K562 (cell line): ENCODE measurements around the gene ZNF564. TPM values are rescaled to one million over a fixed set of nuclear protein-coding genes. Genes with fewer than 3 reads are reported as not detected.

Experiments
- CBFB ChIP-seq: sonication (generic); formaldehyde crosslinking; IDR thresholded peaks from 2 replicates; pipeline ENCODE4 v1.4.0; 2020; ENCODE audit warnings: mild to moderate bottlenecking, missing genetic modification reagents
- ETV5 ChIP-seq: sonication (generic); formaldehyde crosslinking; IDR thresholded peaks from 2 replicates; pipeline ENCODE4 v1.4.0; 2020; ENCODE audit warnings: low read depth, mild to moderate bottlenecking, missing genetic modification reagents
- GTF3C2 ChIP-seq: IDR thresholded peaks from 3 replicates; pipeline ENCODE4 v1.6.1; 2011; ENCODE audit warnings: borderline replicate concordance, mild to moderate bottlenecking, moderate library complexity; ENCODE audit not compliant: insufficient read length; ENCODE audit errors: extremely low read depth
- NRF1 ChIP-seq, 2 experiments: fragments of 450-650 bp; IDR thresholded peaks in 1 of 2; conservative IDR thresholded peaks in 1 of 2; 2 replicates each; pipeline ENCODE4 v1.6.1; 2014; ENCODE audit warnings: mild to moderate bottlenecking in 2 of 2
- PHB ChIP-seq: fragments of 250-450 bp; sonication (Bioruptor Pico); IDR thresholded peaks from 2 replicates; pipeline ENCODE4 v1.5.0; 2021
- RFX7 ChIP-seq: fragments of 250-450 bp; sonication (Bioruptor Pico); IDR thresholded peaks from 2 replicates; pipeline ENCODE4 v1.5.1; 2021; ENCODE audit warnings: mild to moderate bottlenecking
- SMAD1 ChIP-seq: fragments of 150-350 bp; IDR thresholded peaks from 2 replicates; pipeline ENCODE4 v1.6.1; 2014; ENCODE audit warnings: low read length, low read depth; ENCODE audit not compliant: partially characterized antibody
- TAF9B ChIP-seq: fragments of 450-650 bp; IDR thresholded peaks from 2 replicates; pipeline ENCODE4 v1.6.1; 2018; ENCODE audit warnings: mild to moderate bottlenecking; ENCODE audit not compliant: partially characterized antibody
- ZBTB11 ChIP-seq, 3 experiments: fragments of 200-800 bp in 1 of 3; fragments of 250-450 bp in 1 of 3; fragments of 450-650 bp in 1 of 3; sonication (Bioruptor Pico) in 1 of 3; sonication (Bioruptor generic) in 1 of 3; formaldehyde crosslinking in 1 of 3; IDR thresholded peaks; 2 replicates each; pipeline versions ENCODE4 v1.6.1 to v1.8.0; 2016 to 2022; ENCODE audit warnings: mild to moderate bottlenecking in 2 of 3, missing genetic modification characterization in 2 of 3, missing compliant biosample characterization in 1 of 3, moderate library complexity in 1 of 3
- ZHX1 ChIP-seq: fragments of 150-350 bp; conservative IDR thresholded peaks from 2 replicates; pipeline ENCODE4 v1.6.1; 2014; ENCODE audit warnings: low read length
- ZNF551 ChIP-seq: fragments of 250-450 bp; sonication (Bioruptor Pico); IDR thresholded peaks from 2 replicates; pipeline ENCODE4 v1.5.0; 2021; ENCODE audit warnings: mild to moderate bottlenecking, moderate library complexity
- polyA plus RNA-seq, 8 experiments: library from polyadenylated mRNA; depleted of rRNA in 4 of 8; stranded (reverse) in 5 of 8; unstranded in 3 of 8; fragments of >200 nt; fragmentation: Nextera tagmentation in 2 of 8; fragmentation: Illumina TruSeq in 1 of 8; extraction: Ambion mirVana in 2 of 8; extraction: Trizol in 1 of 8; gene quantifications; 2 replicates each; pipeline versions ENCODE4 v1.2.1 to v1.2.3, GENCODE V29; 2011 to 2014; ENCODE audit warnings: inconsistent platforms in 1 of 8, missing spikeins in 1 of 8
- total RNA-seq, 7 experiments: library from RNA; depleted of rRNA in 6 of 7; stranded (reverse); fragments of >200 nt in 6 of 7; fragmentation: Illumina TruSeq in 2 of 7; extraction: Trizol in 2 of 7; gene quantifications; 2 replicates each; pipeline versions ENCODE4 v1.2.1 to v1.2.3, GENCODE V29; 2011 to 2021; ENCODE audit warnings: low replicate concordance in 1 of 7
- TF ChIP-seq, protein P1 (sequence below): fragments of 250-450 bp; sonication (Bioruptor Pico); IDR thresholded peaks from 2 replicates; pipeline ENCODE4 v1.6.1; 2021; ENCODE audit warnings: mild to moderate bottlenecking
- TF ChIP-seq, protein P2 (sequence below): fragments of 250-450 bp; sonication (Bioruptor Pico); IDR thresholded peaks from 2 replicates; pipeline ENCODE4 v1.4.0; 2020; ENCODE audit warnings: mild to moderate bottlenecking, moderate library complexity, borderline replicate concordance

ZNF564 gene
- total and polyA plus RNA-seq, 9 of the 15 experiments (the other 6 are each of a cell fraction or from before 2014, with no cell fraction given): 1.4 to 8.1 (median 5.6) TPM

- TF ChIP-seq ZHX1 (no peak), PHB (CRISPR knock-in tag) (no peak), SMAD1 (no peak), GTF3C2 (no peak), ZNF551 (no peak), ETV5 (CRISPR knock-in tag) (no peak), CBFB (CRISPR knock-in tag) (no peak), NRF1 (conservative IDR thresholded peaks at IDR 0.05 in 1 of 2, IDR thresholded peaks at IDR 0.05 in 1 of 2) (no peak), ZBTB11 (CRISPR knock-in tag; IDR thresholded peaks at IDR 0.05) (peak in 1 of 3 experiments; percentile 31; a peak in 1 of 6 replicates), TAF9B (no peak), RFX7 (CRISPR knock-in tag) (no peak)
- TF ChIP-seq, protein P1, sequence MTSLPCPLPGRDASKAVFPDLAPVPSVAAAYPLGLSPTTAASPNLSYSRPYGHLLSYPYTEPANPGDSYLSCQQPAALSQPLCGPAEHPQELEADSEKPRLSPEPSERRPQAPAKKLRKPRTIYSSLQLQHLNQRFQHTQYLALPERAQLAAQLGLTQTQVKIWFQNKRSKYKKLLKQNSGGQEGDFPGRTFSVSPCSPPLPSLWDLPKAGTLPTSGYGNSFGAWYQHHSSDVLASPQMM (CRISPR knock-in tag): no peak
- TF ChIP-seq, protein P2, sequence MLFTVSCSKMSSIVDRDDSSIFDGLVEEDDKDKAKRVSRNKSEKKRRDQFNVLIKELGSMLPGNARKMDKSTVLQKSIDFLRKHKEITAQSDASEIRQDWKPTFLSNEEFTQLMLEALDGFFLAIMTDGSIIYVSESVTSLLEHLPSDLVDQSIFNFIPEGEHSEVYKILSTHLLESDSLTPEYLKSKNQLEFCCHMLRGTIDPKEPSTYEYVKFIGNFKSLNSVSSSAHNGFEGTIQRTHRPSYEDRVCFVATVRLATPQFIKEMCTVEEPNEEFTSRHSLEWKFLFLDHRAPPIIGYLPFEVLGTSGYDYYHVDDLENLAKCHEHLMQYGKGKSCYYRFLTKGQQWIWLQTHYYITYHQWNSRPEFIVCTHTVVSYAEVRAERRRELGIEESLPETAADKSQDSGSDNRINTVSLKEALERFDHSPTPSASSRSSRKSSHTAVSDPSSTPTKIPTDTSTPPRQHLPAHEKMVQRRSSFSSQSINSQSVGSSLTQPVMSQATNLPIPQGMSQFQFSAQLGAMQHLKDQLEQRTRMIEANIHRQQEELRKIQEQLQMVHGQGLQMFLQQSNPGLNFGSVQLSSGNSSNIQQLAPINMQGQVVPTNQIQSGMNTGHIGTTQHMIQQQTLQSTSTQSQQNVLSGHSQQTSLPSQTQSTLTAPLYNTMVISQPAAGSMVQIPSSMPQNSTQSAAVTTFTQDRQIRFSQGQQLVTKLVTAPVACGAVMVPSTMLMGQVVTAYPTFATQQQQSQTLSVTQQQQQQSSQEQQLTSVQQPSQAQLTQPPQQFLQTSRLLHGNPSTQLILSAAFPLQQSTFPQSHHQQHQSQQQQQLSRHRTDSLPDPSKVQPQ (CRISPR knock-in tag): no peak
Observed at GRCh38 chr19:12527034-12527836, 24.0 kb downstream of the ZNF564 start (continued).
